HepG2 (cell line): ENCODE measurements around the gene JMJD8. TPM values are rescaled to one million over a fixed set of nuclear protein-coding genes. Genes with fewer than 3 reads are reported as not detected.
A peak's percentile ranks its signal among the peaks of the same experiment; 100 is the strongest.

Source experiments
- ATAC-seq: fragments of 200-7000 bp; cut with Tn5 transposase; 3 replicates; pipeline ENCODE4 v1.9.1; 2020; ENCODE audit warnings: mild to moderate bottlenecking, moderate library complexity
- BruUV-seq: library from RNA; stranded (reverse); fragments of 400-500 nt; replicated peaks from 2 replicates; lab custom pipeline; 2021; lab: Mats Ljungman, UMichigan
- CTCF ChIA-PET: fragments of 300-600 bp; formaldehyde crosslinking; extraction: SDS; loops from one replicate; lab custom pipeline; 2021; ENCODE audit warnings: low total read pairs, inconsistent platforms, low intra/inter-chr PET ratio; lab: Yijun Ruan, JAX
- POLR2A ChIA-PET: fragments of 350-600 bp; sonication (Branson Sonifier 250); formaldehyde crosslinking; loops from one replicate; lab custom pipeline; 2020; ENCODE audit warnings: antibody characterized with exemption, inconsistent platforms; lab: Yijun Ruan, JAX
- DNase-seq: peaks from one replicate; pipeline ENCODE4 v3.0.0-alpha.2; 2015; ENCODE audit warnings: low spot score
- FAIRE-seq: peaks from 3 replicates; lab custom pipeline; 2011; peaks lifted over from hg19 to GRCh38; lab: Jason Lieb, UNC
- H2AFZ ChIP-seq: one replicate; pipeline ENCODE4 v1.6.1; 2011; ENCODE audit warnings: low read length, inconsistent platforms
- H3K27ac ChIP-seq: fragments of 300-600 bp; 3 replicates; pipeline ENCODE4 v1.8.0; 2011; ENCODE audit warnings: mixed run types, mild to moderate bottlenecking, mixed read lengths, low read length, inconsistent platforms; ENCODE audit not compliant: insufficient read depth; ENCODE audit errors: extremely low read length
- H3K27me3 ChIP-seq, 2 experiments: fragments of 200-600 bp in 1 of 2; 2 replicates in 1 of 2; 3 replicates in 1 of 2; pipeline versions ENCODE4 v1.6.0 to v1.8.0; 2011; ENCODE audit warnings: low read length in 2 of 2, mild to moderate bottlenecking in 2 of 2, moderate library complexity in 2 of 2, inconsistent platforms in 1 of 2; ENCODE audit not compliant: insufficient read depth in 2 of 2, control insufficient read depth in 1 of 2
- H3K36me3 ChIP-seq, 2 experiments: fragments of 200-600 bp in 1 of 2; replicated peaks in 1 of 2; 2 replicates in 1 of 2; 3 replicates in 1 of 2; pipeline versions ENCODE4 v1.5.1 to v1.8.0; 2011; ENCODE audit warnings: low read length in 2 of 2, inconsistent platforms in 1 of 2; ENCODE audit not compliant: insufficient read depth in 2 of 2, control insufficient read depth in 1 of 2
- H3K4me1 ChIP-seq: 2 replicates; pipeline ENCODE4 v1.5.1; 2012; ENCODE audit warnings: low read length, inconsistent platforms; ENCODE audit not compliant: insufficient read depth
- H3K4me2 ChIP-seq: 2 replicates; pipeline ENCODE4 v1.6.0; 2011; ENCODE audit warnings: low read depth, low read length, inconsistent platforms
- H3K4me3 ChIP-seq, 3 experiments: fragments of 200-600 bp in 1 of 3; sonication (generic), shearing (Covaris generic) in 1 of 3; replicated peaks in 1 of 3; 2 replicates each; pipeline ENCODE4 v1.5.1; 2011 to 2016; ENCODE audit warnings: low read length in 3 of 3, inconsistent platforms in 2 of 3, low read depth in 2 of 3, mild to moderate bottlenecking in 2 of 3, control low read depth in 1 of 3, mixed read lengths in 1 of 3; ENCODE audit not compliant: insufficient read depth in 1 of 3
- H3K79me2 ChIP-seq: one replicate; pipeline ENCODE4 v1.6.1; 2011; ENCODE audit warnings: low read length, inconsistent platforms; ENCODE audit not compliant: insufficient read depth
- H3K9ac ChIP-seq: 2 replicates; pipeline ENCODE4 v1.6.0; 2011; ENCODE audit warnings: mild to moderate bottlenecking, low read depth, low read length, inconsistent platforms; ENCODE audit not compliant: insufficient read depth
- H3K9me3 ChIP-seq: 2 replicates; pipeline ENCODE4 v1.5.1; 2012; ENCODE audit warnings: mild to moderate bottlenecking, low read length
- H4K20me1 ChIP-seq: 2 replicates; pipeline ENCODE4 v1.6.0; 2011; ENCODE audit warnings: inconsistent platforms, mild to moderate bottlenecking, low read length, moderate library complexity; ENCODE audit not compliant: insufficient read depth
- ATM ChIP-seq: fragments of 450-650 bp; IDR thresholded peaks from 2 replicates; pipeline ENCODE4 v1.7.1; 2017; ENCODE audit warnings: mild to moderate bottlenecking, borderline replicate concordance
- BCL6 ChIP-seq: IDR thresholded peaks from 2 replicates; pipeline ENCODE4 v1.6.1; 2016; ENCODE audit warnings: missing genetic modification reagents, missing compliant biosample characterization
- BORCS8-MEF2B ChIP-seq: sonication (generic); formaldehyde crosslinking; IDR thresholded peaks from 2 replicates; pipeline ENCODE4 v1.8.0; 2022; ENCODE audit warnings: mild to moderate bottlenecking, missing genetic modification reagents
- BRCA1 ChIP-seq: sonication (generic); formaldehyde crosslinking; IDR thresholded peaks from 2 replicates; pipeline ENCODE4 v1.4.0; 2020; ENCODE audit warnings: missing genetic modification reagents
- HNRNPH1 ChIP-seq: fragments of 200-400 bp; formaldehyde crosslinking; optimal IDR thresholded peaks from 2 replicates; pipeline ENCODE3; 2017; ENCODE audit warnings: mild to moderate bottlenecking, low read depth, low read length
- HOXD1 ChIP-seq: sonication (generic); formaldehyde crosslinking; IDR thresholded peaks from 2 replicates; pipeline ENCODE4 v1.5.0; 2020; ENCODE audit warnings: missing genetic modification reagents
- KDM3A ChIP-seq: IDR thresholded peaks from 2 replicates; pipeline ENCODE4 v1.6.1; 2018; ENCODE audit warnings: low read depth, missing compliant biosample characterization
- MAFK ChIP-seq, 2 experiments: IDR thresholded peaks in 1 of 2; conservative IDR thresholded peaks in 1 of 2; 2 replicates each; pipeline ENCODE4 v1.6.1; 2011; ENCODE audit warnings: improper control_type of control experiment in 2 of 2, low read length in 2 of 2
- NFE2 ChIP-seq: sonication (generic); formaldehyde crosslinking; IDR thresholded peaks from 2 replicates; pipeline ENCODE4 v1.4.0; 2020; ENCODE audit warnings: missing genetic modification reagents
- PPARG ChIP-seq: conservative IDR thresholded peaks from 2 replicates; pipeline ENCODE4 v1.6.1; 2016; ENCODE audit warnings: missing biosample characterization, missing genetic modification reagents
- SATB2 ChIP-seq: sonication (generic); formaldehyde crosslinking; IDR thresholded peaks from 2 replicates; pipeline ENCODE4 v1.5.0; 2020; ENCODE audit warnings: missing genetic modification reagents
- SETDB1 ChIP-seq: sonication (generic); formaldehyde crosslinking; IDR thresholded peaks from 2 replicates; pipeline ENCODE4 v1.5.1; 2020; ENCODE audit warnings: missing genetic modification reagents, mild to moderate bottlenecking, borderline replicate concordance
- TBX3 ChIP-seq: fragments of 450-650 bp; IDR thresholded peaks from 2 replicates; pipeline ENCODE4 v1.6.1; 2017; ENCODE audit warnings: antibody characterized with exemption, mild to moderate bottlenecking, inconsistent platforms, borderline replicate concordance
- ZNF234 ChIP-seq: sonication (generic); formaldehyde crosslinking; conservative IDR thresholded peaks from 2 replicates; pipeline ENCODE4 v1.5.1; 2020; ENCODE audit warnings: mild to moderate bottlenecking, missing genetic modification reagents
- ZNF317 ChIP-seq: sonication (generic); formaldehyde crosslinking; IDR thresholded peaks from 2 replicates; pipeline ENCODE4 v1.5.0; 2020; ENCODE audit warnings: mild to moderate bottlenecking, missing genetic modification reagents
- ZNF333 ChIP-seq: sonication (generic); formaldehyde crosslinking; IDR thresholded peaks from 2 replicates; pipeline ENCODE4 v1.4.0; 2020; ENCODE audit warnings: mild to moderate bottlenecking, missing genetic modification reagents, borderline replicate concordance
- ZNF746 ChIP-seq: sonication (generic); formaldehyde crosslinking; IDR thresholded peaks from 2 replicates; pipeline ENCODE4 v1.8.0; 2022; ENCODE audit warnings: mild to moderate bottlenecking, missing genetic modification reagents
- ZNF766 ChIP-seq: sonication (generic); formaldehyde crosslinking; IDR thresholded peaks from 2 replicates; pipeline ENCODE4 v1.5.0; 2020; ENCODE audit warnings: missing genetic modification reagents, borderline replicate concordance
- ZNF768 ChIP-seq: sonication (generic); formaldehyde crosslinking; IDR thresholded peaks from 2 replicates; pipeline ENCODE4 v1.4.0; 2020; ENCODE audit warnings: missing genetic modification reagents
- WGBS: methylation state at CpG from one replicate; pipeline ENCODE4 v1.1.6; 2017; ENCODE audit warnings: low lambda C conversion rate; 5-methylcytosine and 5-hydroxymethylcytosine counted together
- in situ Hi-C: cut with HindIII; loops from 2 replicates; pipeline ENCODE4 v1.10.0; 2017; ENCODE audit warnings: low pct_unique_long_range_greater_than_20kb; ENCODE audit not compliant: extremely low pct_ligation_motif_present
- intact Hi-C: fragments of 100-400 bp; cut with micrococcal nuclease; formaldehyde crosslinking; loops from one replicate; pipeline ENCODE4 v1.10.0; 2022; ENCODE audit not compliant: unreplicated experiment
- polyA plus RNA-seq, 8 experiments: library from polyadenylated mRNA; depleted of rRNA in 3 of 8; stranded (reverse) in 7 of 8; unstranded in 1 of 8; fragments of >200 nt; fragmentation: Illumina TruSeq in 4 of 8; extraction: Trizol in 4 of 8; gene quantifications; 2 replicates each; pipeline versions ENCODE4 v1.2.1 to v1.2.3, GENCODE V29; 2011 to 2016; ENCODE audit warnings: low read depth in 4 of 8, missing spikeins in 1 of 8, mixed read lengths in 1 of 8; ENCODE audit not compliant: insufficient read depth in 1 of 8
- total RNA-seq, 5 experiments: library from RNA; depleted of rRNA; stranded (reverse); fragments of >200 nt; fragmentation: Illumina TruSeq; extraction: Trizol; gene quantifications; 2 replicates each; pipeline ENCODE4 v1.2.3, GENCODE V29; 2016; ENCODE audit warnings: low read depth in 1 of 5
- TF ChIP-seq, protein P1 (sequence below): sonication (generic); formaldehyde crosslinking; IDR thresholded peaks from 2 replicates; pipeline ENCODE4 v1.5.1; 2020; ENCODE audit warnings: missing genetic modification reagents, mild to moderate bottlenecking, borderline replicate concordance
- TF ChIP-seq, protein P2 (sequence below): sonication (generic); formaldehyde crosslinking; IDR thresholded peaks from 2 replicates; pipeline ENCODE4 v1.5.0; 2020; ENCODE audit warnings: mild to moderate bottlenecking, missing genetic modification reagents

The JMJD8 gene
- total and polyA plus RNA-seq, 2 of the 13 experiments (the other 11 are each of a cell fraction or from before 2014, with no cell fraction given) = 2.6 to 11.8 TPM

DNA sequence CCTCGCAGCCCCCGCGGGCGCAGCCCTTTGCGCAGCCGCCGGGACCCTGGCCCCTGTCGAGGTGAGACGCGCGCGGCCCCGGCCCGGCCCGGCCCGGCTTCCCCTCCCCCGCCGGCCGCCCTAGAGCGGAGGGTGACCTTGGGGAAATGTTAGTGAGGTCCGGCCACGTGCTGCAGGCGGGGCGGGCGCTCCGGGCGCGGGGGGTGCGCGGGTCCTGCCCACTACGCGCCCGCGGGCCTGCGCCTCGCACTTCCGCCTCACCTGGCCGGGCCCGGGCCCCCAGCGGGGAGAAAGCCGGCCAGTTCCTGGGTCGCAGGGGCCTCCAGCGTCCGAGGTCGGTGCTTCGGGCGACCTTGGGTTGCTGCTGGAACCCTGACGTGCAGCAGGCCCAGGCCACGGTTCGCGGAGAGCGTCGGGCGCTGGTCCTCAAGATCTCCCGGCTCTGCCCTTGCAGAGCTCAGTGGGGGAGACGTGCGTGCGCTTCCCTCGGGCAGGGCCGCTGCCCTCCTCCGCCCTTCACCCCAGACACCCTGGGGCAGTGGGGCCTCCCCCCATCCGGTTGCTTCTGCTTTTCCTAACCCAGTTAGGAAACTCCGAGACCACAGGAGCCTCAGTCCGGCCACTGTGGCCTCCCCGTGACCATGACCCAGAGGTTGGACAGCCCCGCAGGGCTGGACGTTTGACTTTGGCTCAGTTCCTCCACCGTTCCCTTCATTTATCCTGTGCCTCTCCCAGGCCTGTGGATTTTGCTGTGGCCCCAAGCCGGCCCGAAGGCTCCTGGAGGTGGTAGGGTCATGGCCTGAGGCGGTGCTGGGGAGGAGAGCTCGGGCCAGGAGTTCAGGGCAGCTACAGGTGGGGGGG, 41.7 kb downstream of the JMJD8 start:
- POLR2A ChIA-PET = interaction anchor here (0.6 to 2.0 kb wide), 7 partner anchors 10 to 63 kb away, joined by 3 to 7 read pairs (median 4); partner anchors contain the start of genes RHBDL1 and STUB1
- 2% methylated on average over 7 of the region's 72 CpGs for WGBS
- in situ Hi-C loops (no loop called here), intact Hi-C loops (loop anchor here (10.0 kb wide), 1 partner anchor 58 kb away; no protein-coding TSS in a partner anchor)
- Histone ChIP-seq H3K4me3 (peak overlapping the region; percentile 59 to 89 (median 82)), H4K20me1 (peaks cover 4% of the 10 kb centered on the region; the same call in 1 of the 2 replicates), H3K9ac (peak overlapping the region; percentile 94), H3K27me3 (no peaks in the 10 kb centered on the region), H3K4me1 (peaks cover 69% of the 10 kb centered on the region), H3K79me2 (peaks cover 27% of the 10 kb centered on the region), H3K27ac (peak overlapping the region; percentile 94), H3K9me3 (no peaks in the 10 kb centered on the region), H3K4me2 (peak overlapping the region; percentile 98), H2AFZ (no peak overlapping the region), H3K36me3 (no peaks in the 10 kb centered on the region)
- TSS peak; percentile 43 for BruUV-seq
- FAIRE-seq (no peak), ATAC-seq (peak; percentile 28), DNase-seq (peak; percentile 60)
- CTCF ChIA-PET = no interaction called here
- no peak for TF ChIP-seq NFE2
- TF ChIP-seq SATB2 = no peak
- TF ChIP-seq ATM = no peak
- no peak for TF ChIP-seq ZNF333 (CRISPR knock-in tag)
- TF ChIP-seq ZNF768 (CRISPR knock-in tag) = 0 out of 2 replicates have a peak, but pooled peaks have one; percentile 5
- no peak for TF ChIP-seq BORCS8-MEF2B
- no peak for TF ChIP-seq ZNF746 (CRISPR knock-in tag)
- TF ChIP-seq, protein P1, sequence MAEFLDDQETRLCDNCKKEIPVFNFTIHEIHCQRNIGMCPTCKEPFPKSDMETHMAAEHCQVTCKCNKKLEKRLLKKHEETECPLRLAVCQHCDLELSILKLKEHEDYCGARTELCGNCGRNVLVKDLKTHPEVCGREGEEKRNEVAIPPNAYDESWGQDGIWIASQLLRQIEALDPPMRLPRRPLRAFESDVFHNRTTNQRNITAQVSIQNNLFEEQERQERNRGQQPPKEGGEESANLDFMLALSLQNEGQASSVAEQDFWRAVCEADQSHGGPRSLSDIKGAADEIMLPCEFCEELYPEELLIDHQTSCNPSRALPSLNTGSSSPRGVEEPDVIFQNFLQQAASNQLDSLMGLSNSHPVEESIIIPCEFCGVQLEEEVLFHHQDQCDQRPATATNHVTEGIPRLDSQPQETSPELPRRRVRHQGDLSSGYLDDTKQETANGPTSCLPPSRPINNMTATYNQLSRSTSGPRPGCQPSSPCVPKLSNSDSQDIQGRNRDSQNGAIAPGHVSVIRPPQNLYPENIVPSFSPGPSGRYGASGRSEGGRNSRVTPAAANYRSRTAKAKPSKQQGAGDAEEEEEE (CRISPR knock-in tag) = no peak
- no peak for TF ChIP-seq KDM3A
- TF ChIP-seq, protein P2, sequence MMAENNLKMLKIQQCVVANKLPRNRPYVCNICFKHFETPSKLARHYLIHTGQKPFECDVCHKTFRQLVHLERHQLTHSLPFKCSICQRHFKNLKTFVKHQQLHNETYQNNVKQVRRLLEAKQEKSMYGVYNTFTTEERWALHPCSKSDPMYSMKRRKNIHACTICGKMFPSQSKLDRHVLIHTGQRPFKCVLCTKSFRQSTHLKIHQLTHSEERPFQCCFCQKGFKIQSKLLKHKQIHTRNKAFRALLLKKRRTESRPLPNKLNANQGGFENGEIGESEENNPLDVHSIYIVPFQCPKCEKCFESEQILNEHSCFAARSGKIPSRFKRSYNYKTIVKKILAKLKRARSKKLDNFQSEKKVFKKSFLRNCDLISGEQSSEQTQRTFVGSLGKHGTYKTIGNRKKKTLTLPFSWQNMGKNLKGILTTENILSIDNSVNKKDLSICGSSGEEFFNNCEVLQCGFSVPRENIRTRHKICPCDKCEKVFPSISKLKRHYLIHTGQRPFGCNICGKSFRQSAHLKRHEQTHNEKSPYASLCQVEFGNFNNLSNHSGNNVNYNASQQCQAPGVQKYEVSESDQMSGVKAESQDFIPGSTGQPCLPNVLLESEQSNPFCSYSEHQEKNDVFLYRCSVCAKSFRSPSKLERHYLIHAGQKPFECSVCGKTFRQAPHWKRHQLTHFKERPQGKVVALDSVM (CRISPR knock-in tag) = peak; percentile 9; the same call in 1 of the 2 replicates
- TF ChIP-seq SETDB1 (CRISPR knock-in tag) = no peak
- no peak; the same call in 1 of the 2 replicates for TF ChIP-seq PPARG (CRISPR knock-in tag)
- TF ChIP-seq BCL6 (CRISPR knock-in tag) = peak; percentile 13; the same call in 1 of the 2 replicates
- TF ChIP-seq HNRNPH1 = no peak
- TF ChIP-seq TBX3 = no peak
- no peak for TF ChIP-seq HOXD1 (CRISPR knock-in tag)
- no peak for TF ChIP-seq ZNF234 (CRISPR knock-in tag)
- TF ChIP-seq MAFK (conservative IDR thresholded peaks at IDR 0.05 in 1 of 2, IDR thresholded peaks at IDR 0.05 in 1 of 2; ENCODE audit: low read length in 2 of 2) = no peak
- no peak for TF ChIP-seq BRCA1 (CRISPR knock-in tag)
- TF ChIP-seq ZNF317 (CRISPR knock-in tag) = peak; percentile 68; the same call in 1 of the 2 replicates
- 0 out of 2 replicates have a peak, but pooled peaks have one; percentile 50 for TF ChIP-seq ZNF766 (CRISPR knock-in tag)
